Measurements from ENCODE around the gene CACNA1H.
"Not testable (repeated sequence)": the region's sequence is repeated elsewhere in the genome, so short reads cannot be mapped to it uniquely, and the experiment has no call there.

Gene CACNA1H

GRCh38 chr16:1215574-1216295 lies 62.8 kb downstream of the CACNA1H start:
- DNase-seq: no peak

DNA sequence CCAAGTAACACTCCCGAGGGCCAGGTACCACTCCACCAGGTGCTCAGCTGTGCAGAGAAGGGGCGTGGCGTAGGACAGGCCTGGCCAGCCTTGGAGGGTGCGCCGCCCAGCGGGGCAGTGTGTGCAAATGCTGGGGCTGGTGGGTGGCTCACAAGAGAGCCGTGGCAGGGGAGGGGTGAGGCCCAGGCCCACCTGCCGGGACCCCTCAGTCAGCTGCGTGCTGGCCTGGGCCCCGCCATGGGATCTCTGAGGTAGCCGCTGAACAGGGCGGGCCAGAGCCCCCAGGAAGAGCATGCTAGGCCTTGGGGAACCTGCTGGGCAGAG lies 63.4 kb downstream of the CACNA1H start:
- no peak for DNase-seq

DNA sequence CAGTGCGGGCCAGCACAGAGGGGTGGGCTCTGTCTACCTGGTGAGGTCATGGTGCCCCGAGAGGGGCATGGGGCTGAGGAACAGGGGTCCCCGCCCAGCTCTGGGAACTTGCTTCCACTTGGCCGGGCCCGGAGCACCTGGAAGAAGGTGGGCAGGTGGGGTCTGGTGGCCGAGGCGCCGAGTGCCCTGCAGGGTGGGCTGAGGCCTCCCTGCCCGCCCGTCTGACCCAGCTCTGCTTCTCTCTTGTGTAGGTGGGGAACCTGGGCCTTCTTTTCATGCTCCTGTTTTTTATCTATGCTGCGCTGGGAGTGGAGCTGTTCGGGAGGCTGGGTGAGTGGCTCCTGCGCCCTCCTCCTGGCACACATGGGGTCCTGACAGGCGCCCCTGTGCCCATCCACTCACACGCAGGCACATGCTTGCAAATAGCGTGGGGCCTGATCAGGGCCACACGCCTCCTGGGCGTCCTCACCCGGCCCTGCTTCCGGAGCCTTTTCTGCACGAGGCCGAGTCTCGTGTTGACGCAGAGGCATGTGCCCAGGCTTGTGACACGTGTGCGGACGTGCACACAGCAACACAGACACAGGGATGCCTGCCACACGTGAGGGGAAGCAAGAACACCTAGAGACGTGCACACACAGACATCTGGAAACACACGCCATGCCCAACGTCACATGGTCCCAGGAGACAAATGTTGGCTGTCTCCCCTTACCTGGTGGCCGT lies 63.9 kb downstream of the CACNA1H start:
- DNase-seq: no peak

DNA sequence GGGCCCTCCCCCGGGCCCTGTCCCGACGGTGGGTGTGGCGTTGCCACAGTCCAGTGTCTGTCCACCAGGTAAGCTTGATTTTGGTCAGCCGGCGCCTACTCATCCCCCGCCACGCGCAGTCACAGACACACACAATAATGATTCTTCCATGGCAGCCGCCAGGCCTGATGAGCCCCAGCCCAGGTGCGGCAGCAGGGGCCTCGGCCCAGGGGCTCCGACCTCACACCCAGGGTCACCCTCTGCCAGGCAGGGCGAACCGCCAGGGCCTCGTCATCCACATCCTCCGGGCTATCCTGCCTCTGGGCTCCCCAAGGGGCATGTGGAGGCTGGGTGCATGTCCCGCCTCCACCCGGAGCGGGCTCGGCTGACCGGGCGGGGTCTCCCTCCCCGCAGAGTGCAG lies 64.6 kb downstream of the CACNA1H start:
- DNase-seq: no peak

GRCh38 chr16:1218061-1218929 lies 65.4 kb downstream of the CACNA1H start:
- no peak for DNase-seq

DNA sequence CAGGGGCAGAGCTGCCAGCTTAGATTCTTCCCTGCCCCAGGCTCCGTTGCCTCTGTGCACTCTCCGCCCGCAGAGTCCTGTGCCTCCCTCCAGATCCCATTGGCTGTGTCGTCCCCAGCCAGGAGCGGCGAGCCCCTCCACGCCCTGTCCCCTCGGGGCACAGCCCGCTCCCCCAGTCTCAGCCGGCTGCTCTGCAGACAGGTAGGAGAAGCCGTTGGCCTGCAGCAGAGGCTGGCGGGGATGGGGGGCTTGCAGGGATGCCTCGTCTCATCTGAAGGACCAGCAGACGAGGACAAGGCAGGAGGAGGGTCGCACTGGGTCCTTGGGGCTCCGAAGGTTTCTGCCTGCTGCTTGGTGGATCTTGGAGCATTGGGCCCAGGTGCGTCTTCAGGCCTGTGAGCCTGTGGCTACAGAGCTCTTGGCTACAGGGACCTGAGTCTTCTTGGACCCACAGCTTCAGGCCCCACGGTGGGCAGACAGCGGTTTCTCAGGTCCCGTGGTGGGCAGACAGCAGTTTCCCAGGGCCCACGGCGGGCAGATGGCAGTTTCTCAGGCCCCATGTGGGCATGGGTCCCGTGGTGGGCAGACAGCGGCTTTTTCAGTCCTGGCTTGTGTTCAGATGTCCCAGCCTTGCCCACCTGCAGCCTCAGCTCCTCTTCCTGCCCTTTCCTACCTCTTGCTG lies 66.2 kb downstream of the CACNA1H start:
- no peak for DNase-seq

GRCh38 chr16:1220098-1220728 lies 67.3 kb downstream of the CACNA1H start:
- no peak for DNase-seq

- DNase-seq: no peak
These were observed 68.1 kb downstream of the CACNA1H start for GRCh38 chr16:1220841-1221627.

DNA sequence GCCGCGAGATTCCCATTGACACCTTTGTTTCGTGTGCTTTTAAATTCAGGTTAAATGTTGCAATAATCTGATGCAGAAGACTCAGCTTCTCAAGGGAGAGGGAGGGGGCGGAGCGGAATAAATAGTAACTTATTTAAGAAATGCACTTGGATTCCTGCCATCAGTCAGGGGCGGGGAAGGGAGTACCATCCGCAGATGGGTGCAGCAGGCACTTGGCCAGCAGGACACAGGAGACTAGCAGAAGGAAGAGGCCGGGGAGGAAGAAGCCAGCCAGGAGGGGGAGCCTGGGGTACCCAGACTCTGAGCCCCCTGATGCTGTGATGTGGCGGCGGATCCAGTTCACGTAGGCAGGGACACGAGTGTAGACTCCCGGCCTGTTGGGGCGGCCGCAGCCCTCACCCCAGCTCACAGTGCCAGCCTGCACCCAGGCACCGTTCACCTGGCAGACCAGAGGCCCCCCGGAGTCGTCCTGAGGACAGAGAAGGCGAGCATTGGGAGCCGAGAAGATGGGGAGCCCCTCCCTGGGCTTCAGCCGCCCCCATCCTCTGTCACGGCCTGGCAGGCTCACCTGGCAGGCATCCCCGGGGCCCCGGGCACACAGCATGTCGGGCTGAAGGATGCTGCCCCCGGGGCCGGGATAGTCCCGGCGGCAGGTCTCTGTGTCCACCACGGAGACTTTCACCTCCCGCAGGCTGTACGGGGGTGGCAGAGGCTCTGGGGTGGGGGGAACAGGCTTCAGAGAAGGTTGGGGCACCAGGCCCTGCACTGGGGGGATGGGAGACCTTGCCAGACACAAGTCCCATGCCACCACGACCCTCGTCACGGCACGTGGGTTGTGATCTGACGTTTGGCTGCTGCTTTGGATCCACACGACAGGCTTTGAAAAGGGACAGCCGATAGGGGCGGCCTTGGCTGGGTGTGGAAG lies 69.0 kb downstream of the CACNA1H start:
- DNase-seq: no peak

DNA sequence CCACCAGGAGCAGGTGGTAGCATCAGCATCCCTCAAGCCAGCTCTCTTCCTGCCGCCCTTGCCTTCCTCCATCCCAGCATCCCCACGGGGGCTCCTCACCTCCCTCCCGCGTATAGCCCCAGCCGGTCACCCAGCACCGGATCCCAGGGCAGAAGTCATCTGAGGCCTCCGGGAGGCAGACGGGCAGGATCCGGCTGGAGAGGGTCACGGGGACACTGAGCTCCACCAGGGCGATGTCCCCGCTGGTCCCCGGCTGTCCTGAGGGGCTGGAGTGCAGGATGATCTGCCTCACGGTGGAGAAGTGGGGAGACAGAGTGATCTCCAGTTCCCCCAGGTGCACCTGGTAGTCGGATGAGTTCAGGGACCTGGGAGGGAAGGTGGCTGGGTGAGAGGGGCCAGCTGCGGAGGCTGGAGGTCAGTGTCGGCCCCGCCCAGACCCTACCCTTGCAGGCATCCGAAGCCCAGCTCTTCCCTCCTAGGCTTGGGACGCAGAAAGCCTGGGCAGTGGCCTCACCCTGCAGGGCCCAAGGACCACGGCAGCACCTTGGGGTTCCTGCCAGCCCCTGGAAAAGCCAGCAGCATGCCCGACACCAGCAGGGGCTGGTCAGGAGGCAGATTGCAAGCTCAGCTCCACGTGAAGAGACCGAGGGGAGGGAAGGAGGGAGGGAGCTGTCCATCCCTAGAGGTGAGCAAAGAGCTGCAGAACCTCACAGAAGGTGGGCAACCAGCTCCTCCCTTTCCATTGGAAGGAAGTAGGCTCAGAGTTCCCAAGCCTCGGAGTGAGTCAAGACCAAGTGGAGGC lies 69.8 kb downstream of the CACNA1H start:
- DNase-seq: no peak

DNA sequence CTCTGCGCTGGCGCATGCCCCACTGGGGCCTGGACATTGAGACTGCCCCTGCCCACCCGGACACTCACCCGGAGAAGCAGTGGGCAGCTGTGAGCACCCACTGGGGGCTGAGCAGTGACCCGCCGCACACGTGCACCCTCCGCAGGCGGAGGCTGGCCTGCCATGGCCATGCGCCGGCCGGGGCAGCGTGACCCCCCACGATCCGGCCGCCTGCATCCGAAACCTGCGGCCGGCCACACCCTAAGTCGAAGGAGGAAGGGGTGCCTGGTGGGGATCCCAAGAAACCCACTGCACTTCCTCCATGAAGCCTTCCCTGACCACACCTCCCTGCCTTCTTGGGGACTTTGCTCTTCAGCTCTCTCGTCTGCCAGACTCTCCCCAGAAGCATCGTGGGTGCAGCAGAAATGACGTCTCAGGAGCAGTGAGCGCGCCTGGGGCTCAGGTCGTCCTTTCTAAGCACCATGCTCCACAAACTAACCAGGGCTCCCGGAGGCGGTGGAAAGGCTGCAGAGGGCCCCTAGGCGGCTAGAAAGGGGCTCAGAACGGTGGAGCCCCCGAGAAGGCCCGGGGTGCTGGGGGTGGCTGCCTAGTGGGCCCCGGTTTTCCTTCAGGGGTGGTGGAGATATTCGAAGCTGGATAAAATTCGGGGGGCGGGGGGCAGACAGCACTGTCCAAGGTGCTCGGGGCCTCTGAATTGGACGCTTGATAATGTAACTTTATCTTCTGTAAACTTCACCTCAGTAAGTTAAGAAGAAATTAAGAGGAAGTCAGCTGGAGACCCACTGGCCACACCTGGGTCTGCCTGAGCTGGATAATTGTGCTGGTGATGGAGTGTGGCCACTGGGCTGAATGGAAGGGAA lies 70.7 kb downstream of the CACNA1H start:
- DNase-seq: no peak

DNA sequence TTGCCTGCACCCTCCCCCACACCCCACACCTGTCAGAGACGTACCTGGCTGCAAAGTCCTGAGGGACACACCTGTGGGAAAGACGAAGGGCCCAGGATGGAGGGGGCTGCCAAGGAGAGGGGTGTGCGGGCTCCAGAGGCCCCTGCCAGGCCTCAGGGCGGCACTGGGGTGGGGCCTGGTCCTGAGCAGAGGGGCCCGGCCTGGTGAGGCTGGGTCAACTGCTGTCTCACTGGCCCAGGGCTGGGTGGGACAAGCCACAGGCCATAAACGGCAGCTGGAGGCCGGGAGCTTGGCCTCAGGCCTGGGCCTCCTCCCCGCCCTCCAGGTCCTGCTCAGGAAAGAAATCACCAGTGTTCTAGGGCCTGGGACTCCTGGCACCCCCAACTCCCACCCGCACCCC lies 71.7 kb downstream of the CACNA1H start:
- no peak for DNase-seq

GRCh38 chr16:1225051-1225451 lies 72.1 kb downstream of the CACNA1H start, which contains the start of gene TPSG1:
TPSG1 (minus strand) TSS chr16:1225268; CDS start chr16:1225252, 16 bp downstream.
- no peak for DNase-seq

- DNase-seq: not testable (repeated sequence)
These were observed 72.9 kb downstream of the CACNA1H start for GRCh38 chr16:1225728-1226311.

DNA sequence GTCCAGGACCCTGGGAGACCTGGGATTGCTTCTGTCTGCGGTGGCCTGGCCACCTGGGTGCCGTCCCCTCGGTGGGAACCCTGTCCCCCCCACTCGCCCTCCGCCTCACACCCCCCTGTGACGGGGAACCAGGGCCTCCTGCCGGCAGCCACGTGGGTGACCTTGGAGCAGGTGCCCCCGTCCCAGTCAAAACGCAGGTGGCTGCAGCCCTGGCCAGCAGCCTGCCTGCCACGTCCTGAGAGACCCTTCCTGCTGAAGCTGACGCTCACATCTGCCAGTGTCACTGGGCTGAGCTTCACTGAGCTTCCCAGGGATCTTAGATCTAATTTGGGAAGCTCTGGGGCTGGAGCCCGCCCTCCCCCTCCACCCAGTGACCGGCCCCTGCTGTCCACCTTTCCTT lies 73.8 kb downstream of the CACNA1H start:
- DNase-seq: not testable (repeated sequence)

DNA sequence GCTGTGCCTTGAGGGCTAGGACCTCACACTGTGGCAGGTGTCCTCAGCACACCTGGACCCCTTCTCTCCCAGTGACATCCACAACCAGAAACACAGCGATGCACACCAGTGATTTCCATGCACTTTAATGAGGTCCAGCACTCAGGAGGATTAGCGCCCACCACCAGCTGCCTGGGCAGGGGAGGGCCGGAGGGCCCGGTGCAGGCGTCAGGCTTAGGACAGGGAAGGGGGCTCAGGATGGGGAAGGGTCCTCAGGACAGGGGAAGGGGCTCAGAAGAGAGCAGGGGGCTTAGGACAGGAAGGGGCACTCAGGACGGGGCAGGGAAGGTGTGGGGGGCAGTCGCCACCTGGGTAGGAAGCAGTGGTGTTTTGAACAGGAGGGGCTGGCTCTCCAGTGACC lies 75.3 kb downstream of the CACNA1H start:
- DNase-seq: not testable (repeated sequence)

GRCh38 chr16:1229476-1229875 lies 76.6 kb downstream of the CACNA1H start:
- not testable (repeated sequence) for DNase-seq

DNA sequence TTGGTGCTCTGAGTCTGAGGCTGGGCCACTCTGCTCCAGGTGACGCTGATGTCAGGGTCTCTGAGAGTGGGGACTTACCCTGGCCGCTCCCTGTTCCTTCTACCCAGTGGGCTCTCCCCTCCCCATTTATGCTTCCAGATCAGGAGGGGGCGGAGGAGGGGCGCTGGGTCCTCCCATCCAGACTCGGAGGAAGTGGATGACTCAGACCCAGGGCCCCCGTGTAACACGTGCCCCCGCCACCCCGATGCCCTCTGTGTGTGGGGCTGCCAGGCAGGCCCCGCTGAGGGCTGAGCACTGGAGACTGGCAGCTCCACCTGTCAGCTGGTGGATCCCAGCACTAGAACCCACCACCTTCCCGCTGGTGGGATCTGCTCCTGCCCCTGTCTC lies 77.2 kb downstream of the CACNA1H start, which contains the start of gene TPSB2:
Gene TPSB2 (minus strand): TSS at position 101 of the 387 bp plus-strand sequence. CDS start 233 bp downstream, outside the sequence.
- DNase-seq: not testable (repeated sequence)
